K562 (cell line): ENCODE data around the gene MACROD2. TPM values are rescaled to one million over a fixed set of nuclear protein-coding genes. Genes with fewer than 3 reads are reported as not detected.

Experiments used
- ATAC-seq: fragments of 200-7000 bp; cut with Tn5 transposase; 3 replicates; pipeline ENCODE4 v1.9.1; 2020; ENCODE audit warnings: moderate library complexity
- BruUV-seq: library from RNA; stranded (reverse); fragments of 400-500 nt; replicated peaks from 2 replicates; lab custom pipeline; 2021; lab: Mats Ljungman, UMichigan
- CTCF ChIA-PET: fragments of 300-600 bp; formaldehyde crosslinking; extraction: SDS; loops from one replicate; lab custom pipeline; 2021; ENCODE audit warnings: low intra/inter-chr PET ratio; lab: Yijun Ruan, JAX
- POLR2A ChIA-PET: fragments of 300-600, 350-650 bp; sonication (Branson Sonifier 250); formaldehyde crosslinking; extraction: SDS; loops from one replicate; lab custom pipeline; 2021; ENCODE audit warnings: antibody characterized with exemption, inconsistent platforms; lab: Yijun Ruan, JAX
- DNase-seq, 4 experiments: peaks; one replicate each; pipeline versions ENCODE4 v3.0.0 to v3.0.0-alpha.2; 2011 to 2018; ENCODE audit warnings: low spot score in 3 of 4, mixed read lengths in 3 of 4; ENCODE audit errors: extremely low read depth in 1 of 4
- FAIRE-seq: peaks from 2 replicates; lab custom pipeline; 2011; peaks lifted over from hg19 to GRCh38; lab: Jason Lieb, UNC
- H2AFZ ChIP-seq: 2 replicates; pipeline ENCODE4 v1.6.0; 2011; ENCODE audit warnings: low read depth, low read length, control low read depth, inconsistent platforms
- H3K27ac ChIP-seq: fragments of 200-600 bp; 3 replicates; pipeline ENCODE4 v1.8.0; 2011; ENCODE audit warnings: low read depth, mild to moderate bottlenecking, control low read depth, inconsistent platforms, low read length, moderate library complexity, mixed read lengths; ENCODE audit errors: extremely low read depth
- H3K27me3 ChIP-seq, 2 experiments: fragments of 300-600 bp in 1 of 2; 2 replicates in 1 of 2; 3 replicates in 1 of 2; pipeline versions ENCODE4 v1.6.0 to v1.8.0; 2011; ENCODE audit warnings: inconsistent platforms in 2 of 2, low read length in 2 of 2, mild to moderate bottlenecking in 1 of 2, mixed read lengths in 1 of 2, moderate library complexity in 1 of 2; ENCODE audit not compliant: control insufficient read depth in 2 of 2, insufficient read depth in 2 of 2
- H3K36me3 ChIP-seq: fragments of 300-600 bp; 3 replicates; pipeline ENCODE4 v1.8.0; 2011; ENCODE audit warnings: mild to moderate bottlenecking, low read length, inconsistent platforms; ENCODE audit not compliant: control insufficient read depth, insufficient read depth
- H3K4me1 ChIP-seq, 2 experiments: fragments of 200-600 bp in 1 of 2; replicated peaks in 1 of 2; 2 replicates in 1 of 2; 3 replicates in 1 of 2; pipeline versions ENCODE4 v1.5.1 to v1.8.0; 2011; ENCODE audit warnings: inconsistent platforms in 2 of 2, low read length in 2 of 2, mild to moderate bottlenecking in 1 of 2, mixed read lengths in 1 of 2, moderate library complexity in 1 of 2; ENCODE audit not compliant: control insufficient read depth in 2 of 2, insufficient read depth in 2 of 2
- H3K4me2 ChIP-seq: 2 replicates; pipeline ENCODE4 v1.6.1; 2011; ENCODE audit warnings: low read length, control low read depth, inconsistent platforms, mixed read lengths; ENCODE audit not compliant: insufficient read depth
- H3K4me3 ChIP-seq: fragments of 200-600 bp; sonication (generic), shearing (Covaris generic); 2 replicates; pipeline ENCODE4 v1.5.1; 2016; ENCODE audit warnings: control low read depth, inconsistent platforms
- H3K79me2 ChIP-seq: fragments of 200-600 bp; 3 replicates; pipeline ENCODE4 v1.8.0; 2011; ENCODE audit warnings: low read length, inconsistent platforms; ENCODE audit not compliant: control insufficient read depth, insufficient read depth
- H3K9ac ChIP-seq, 2 experiments: 2 replicates each; pipeline versions ENCODE4 v1.6.0 to v1.6.1; 2011; ENCODE audit warnings: low read depth in 2 of 2, low read length in 2 of 2, control low read depth in 1 of 2, inconsistent platforms in 1 of 2, mild to moderate bottlenecking in 1 of 2, mixed read lengths in 1 of 2; ENCODE audit not compliant: insufficient read depth in 1 of 2
- H3K9me1 ChIP-seq: one replicate; pipeline ENCODE4 v1.6.0; 2011; ENCODE audit warnings: inconsistent platforms, mild to moderate bottlenecking, low read length, moderate library complexity; ENCODE audit not compliant: control insufficient read depth, insufficient read depth
- H3K9me3 ChIP-seq: replicated peaks from 2 replicates; pipeline ENCODE4 v1.5.1; 2011; ENCODE audit warnings: low read depth, low read length, inconsistent platforms; ENCODE audit not compliant: control insufficient read depth, insufficient read depth
- H4K20me1 ChIP-seq: replicated peaks from 2 replicates; pipeline ENCODE4 v1.6.1; 2011; ENCODE audit warnings: low read length, inconsistent platforms, mixed read lengths; ENCODE audit not compliant: control insufficient read depth, insufficient read depth
- ETV1 ChIP-seq: fragments of 450-650 bp; conservative IDR thresholded peaks from 2 replicates; pipeline ENCODE4 v1.6.1; 2016; ENCODE audit warnings: missing genetic modification characterization, control low read depth, low read depth, missing compliant biosample characterization
- ETV5 ChIP-seq: sonication (generic); formaldehyde crosslinking; IDR thresholded peaks from 2 replicates; pipeline ENCODE4 v1.4.0; 2020; ENCODE audit warnings: low read depth, mild to moderate bottlenecking, missing genetic modification reagents
- GTF2A2 ChIP-seq: IDR thresholded peaks from 2 replicates; pipeline ENCODE4 v1.6.1; 2016; ENCODE audit warnings: mild to moderate bottlenecking, missing genetic modification characterization, missing compliant biosample characterization
- MAX ChIP-seq: sonication (generic); formaldehyde crosslinking; IDR thresholded peaks from 2 replicates; pipeline ENCODE4 v1.9.0; 2022; ENCODE audit warnings: mild to moderate bottlenecking, missing genetic modification reagents
- RHOXF2B ChIP-seq: fragments of 250-450 bp; sonication (Bioruptor Pico); conservative IDR thresholded peaks from 2 replicates; pipeline ENCODE4 v1.5.1; 2021
- RNF2 ChIP-seq: sonication (generic); IDR thresholded peaks from 2 replicates; pipeline ENCODE4 v1.6.1; 2016
- SP1 ChIP-seq: sonication (generic); formaldehyde crosslinking; IDR thresholded peaks from 2 replicates; pipeline ENCODE4 v1.8.1; 2022; ENCODE audit warnings: mild to moderate bottlenecking, missing genetic modification reagents
- TCF3 ChIP-seq: sonication (generic); formaldehyde crosslinking; IDR thresholded peaks from 2 replicates; pipeline ENCODE4 v1.4.0; 2020; ENCODE audit warnings: mild to moderate bottlenecking, missing genetic modification reagents
- ZNF408 ChIP-seq: fragments of 250-450 bp; sonication (Bioruptor Pico); IDR thresholded peaks from 2 replicates; pipeline ENCODE4 v1.4.0; 2020; ENCODE audit warnings: low read depth, mild to moderate bottlenecking, moderate library complexity
- ZNF436 ChIP-seq: fragments of 250-450, 450-650 bp; sonication (Bioruptor Pico); formaldehyde crosslinking; IDR thresholded peaks from 2 replicates; pipeline ENCODE4 v1.7.0; 2020; ENCODE audit warnings: mild to moderate bottlenecking
- WGBS: fragments of 100-300 bp; shearing (Covaris generic); methylation state at CpG from one replicate; pipeline ENCODE4 v1.1.6; 2016; ENCODE audit warnings: low coverage, mixed read lengths; ENCODE audit not compliant: insufficient coverage; ENCODE audit errors: missing lambda C conversion rate; 5-methylcytosine and 5-hydroxymethylcytosine counted together
- in situ Hi-C: fragments of 300-500 bp; cut with MboI; formaldehyde crosslinking; loops from 4 replicates; pipeline ENCODE4 v1.15.0; 2018; ENCODE audit warnings: inconsistent platforms, mixed read lengths
- intact Hi-C: fragments of 100-400 bp; cut with micrococcal nuclease; formaldehyde crosslinking; loops from 2 replicates; pipeline ENCODE4 v1.14.2; 2022
- polyA plus RNA-seq, 8 experiments: library from polyadenylated mRNA; depleted of rRNA in 4 of 8; stranded (reverse) in 5 of 8; unstranded in 3 of 8; fragments of >200 nt; fragmentation: Nextera tagmentation in 2 of 8; fragmentation: Illumina TruSeq in 1 of 8; extraction: Ambion mirVana in 2 of 8; extraction: Trizol in 1 of 8; gene quantifications; 2 replicates each; pipeline versions ENCODE4 v1.2.1 to v1.2.3, GENCODE V29; 2011 to 2014; ENCODE audit warnings: inconsistent platforms in 1 of 8, missing spikeins in 1 of 8
- total RNA-seq, 7 experiments: library from RNA; depleted of rRNA in 6 of 7; stranded (reverse); fragments of >200 nt in 6 of 7; fragmentation: Illumina TruSeq in 2 of 7; extraction: Trizol in 2 of 7; gene quantifications; 2 replicates each; pipeline versions ENCODE4 v1.2.1 to v1.2.3, GENCODE V29; 2011 to 2021; ENCODE audit warnings: low replicate concordance in 1 of 7
- TF ChIP-seq, protein P1 (sequence below): fragments of 450-650 bp; IDR thresholded peaks from 2 replicates; pipeline ENCODE4 v1.7.0; 2016; ENCODE audit warnings: borderline replicate concordance
- TF ChIP-seq, protein P2 (sequence below): fragments of 450-650 bp; formaldehyde crosslinking; IDR thresholded peaks from 2 replicates; pipeline ENCODE4 v1.4.0; 2020; ENCODE audit warnings: mild to moderate bottlenecking, moderate library complexity

MACROD2 gene
- total and polyA plus RNA-seq, 9 of the 15 experiments (the other 6 are each of a cell fraction or from before 2014, with no cell fraction given), result not detected

DNA sequence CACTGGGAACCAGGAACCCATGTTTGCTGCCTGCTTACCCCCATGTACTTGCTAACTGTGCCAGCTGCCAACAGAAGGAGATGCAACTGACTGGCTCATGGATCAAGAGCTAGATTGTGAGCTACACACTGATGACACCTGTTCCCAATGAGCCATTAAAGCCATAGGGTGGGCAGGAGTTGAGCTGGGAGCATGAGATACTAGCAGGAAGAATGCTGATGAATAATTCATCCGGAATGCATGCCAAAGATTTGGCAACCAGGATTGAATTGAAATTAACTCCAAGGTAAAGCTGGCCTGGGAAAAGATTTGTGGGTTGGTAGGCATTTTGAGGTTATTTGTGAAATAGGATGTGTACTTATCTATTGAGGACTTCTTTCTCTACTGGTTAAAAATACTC, 1946.8 kb downstream of the MACROD2 start:
- no peak overlapping the region for H3K4me3 ChIP-seq
- H3K4me2 ChIP-seq, result no peak overlapping the region
- no peaks in the 10 kb centered on the region for H3K79me2 ChIP-seq
- H3K9me3 ChIP-seq, result no peaks in the 10 kb centered on the region
- no peak for TF ChIP-seq SP1 (CRISPR knock-in tag)
- TF ChIP-seq TCF3 (CRISPR knock-in tag), result no peak
- TF ChIP-seq, protein P1, sequence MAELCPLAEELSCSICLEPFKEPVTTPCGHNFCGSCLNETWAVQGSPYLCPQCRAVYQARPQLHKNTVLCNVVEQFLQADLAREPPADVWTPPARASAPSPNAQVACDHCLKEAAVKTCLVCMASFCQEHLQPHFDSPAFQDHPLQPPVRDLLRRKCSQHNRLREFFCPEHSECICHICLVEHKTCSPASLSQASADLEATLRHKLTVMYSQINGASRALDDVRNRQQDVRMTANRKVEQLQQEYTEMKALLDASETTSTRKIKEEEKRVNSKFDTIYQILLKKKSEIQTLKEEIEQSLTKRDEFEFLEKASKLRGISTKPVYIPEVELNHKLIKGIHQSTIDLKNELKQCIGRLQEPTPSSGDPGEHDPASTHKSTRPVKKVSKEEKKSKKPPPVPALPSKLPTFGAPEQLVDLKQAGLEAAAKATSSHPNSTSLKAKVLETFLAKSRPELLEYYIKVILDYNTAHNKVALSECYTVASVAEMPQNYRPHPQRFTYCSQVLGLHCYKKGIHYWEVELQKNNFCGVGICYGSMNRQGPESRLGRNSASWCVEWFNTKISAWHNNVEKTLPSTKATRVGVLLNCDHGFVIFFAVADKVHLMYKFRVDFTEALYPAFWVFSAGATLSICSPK, result no peak
- no peak for TF ChIP-seq ETV5 (CRISPR knock-in tag)
- TF ChIP-seq ZNF408 (CRISPR knock-in tag), result no peak
- WGBS, result no CpG with 5 or more reads among the region's 1 CpG
- H3K27me3 ChIP-seq, result no peaks in the 10 kb centered on the region
- H3K4me1 ChIP-seq, result no peaks in the 10 kb centered on the region
- CTCF ChIA-PET, result no interaction called here
- H2AFZ ChIP-seq, result no peak overlapping the region
- DNase-seq (no peak), FAIRE-seq (no peak), ATAC-seq (no peak)
- POLR2A ChIA-PET, result no interaction called here
- intact Hi-C loops, result no loop called here
- in situ Hi-C loops, result no loop called here
- no peaks in the 10 kb centered on the region for H3K9me1 ChIP-seq
- H3K27ac ChIP-seq, result no peak overlapping the region
- no peaks in the 10 kb centered on the region for H4K20me1 ChIP-seq
- no peak overlapping the region for H3K9ac ChIP-seq
- no peaks in the 10 kb centered on the region for H3K36me3 ChIP-seq
- no TSS peak for BruUV-seq

- Histone ChIP-seq H3K4me1 (no peaks in the 10 kb centered on the region), H3K9ac (no peak overlapping the region), H3K27ac (no peak overlapping the region), H2AFZ (no peak overlapping the region), H3K4me3 (no peak overlapping the region), H3K9me1 (no peaks in the 10 kb centered on the region), H3K9me3 (no peaks in the 10 kb centered on the region), H4K20me1 (no peaks in the 10 kb centered on the region), H3K27me3 (no peaks in the 10 kb centered on the region), H3K36me3 (no peaks in the 10 kb centered on the region), H3K4me2 (no peak overlapping the region), H3K79me2 (no peaks in the 10 kb centered on the region)
- POLR2A ChIA-PET, result no interaction called here
- ATAC-seq (no peak), FAIRE-seq (no peak), DNase-seq (no peak)
- CTCF ChIA-PET, result no interaction called here
- in situ Hi-C loops (no loop called here), intact Hi-C loops (no loop called here)
- BruUV-seq, result no TSS peak
- no peak for TF ChIP-seq RNF2
- TF ChIP-seq, protein P2, sequence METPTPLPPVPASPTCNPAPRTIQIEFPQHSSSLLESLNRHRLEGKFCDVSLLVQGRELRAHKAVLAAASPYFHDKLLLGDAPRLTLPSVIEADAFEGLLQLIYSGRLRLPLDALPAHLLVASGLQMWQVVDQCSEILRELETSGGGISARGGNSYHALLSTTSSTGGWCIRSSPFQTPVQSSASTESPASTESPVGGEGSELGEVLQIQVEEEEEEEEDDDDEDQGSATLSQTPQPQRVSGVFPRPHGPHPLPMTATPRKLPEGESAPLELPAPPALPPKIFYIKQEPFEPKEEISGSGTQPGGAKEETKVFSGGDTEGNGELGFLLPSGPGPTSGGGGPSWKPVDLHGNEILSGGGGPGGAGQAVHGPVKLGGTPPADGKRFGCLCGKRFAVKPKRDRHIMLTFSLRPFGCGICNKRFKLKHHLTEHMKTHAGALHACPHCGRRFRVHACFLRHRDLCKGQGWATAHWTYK (CRISPR knock-in tag), result no peak
- no peak for TF ChIP-seq RHOXF2B (CRISPR knock-in tag)
- TF ChIP-seq MAX (CRISPR knock-in tag), result no peak
- TF ChIP-seq ETV1 (tag), result no peak
- TF ChIP-seq GTF2A2 (tag), result no peak
- no peak for TF ChIP-seq ZNF436
These were observed 1950.0 kb downstream of the MACROD2 start for GRCh38 chr20:15945289-15945688.
